Mucosa of gallbladder (tissue), 1 donor: ENCODE measurements around the gene YTHDF1. TPM values are rescaled to one million over a fixed set of nuclear protein-coding genes. Genes with fewer than 3 reads are reported as not detected.
"Not testable (repeated sequence)": the region's sequence is repeated elsewhere in the genome, so short reads cannot be mapped to it uniquely, and the experiment has no call there.

Source experiments
- DNase-seq: peaks from one replicate; pipeline ENCODE4 v3.0.0-alpha.2; 2020; ENCODE audit warnings: low spot score
- total RNA-seq: library from RNA; stranded (reverse); gene quantifications from one replicate; pipeline ENCODE4 v1.2.1, GENCODE V29; 2021
- donor health status: DM: no; HTN: no; CAD: no.

Gene YTHDF1
- total RNA-seq, 1 donor from 2014 or later, result 40.8 TPM

DNA sequence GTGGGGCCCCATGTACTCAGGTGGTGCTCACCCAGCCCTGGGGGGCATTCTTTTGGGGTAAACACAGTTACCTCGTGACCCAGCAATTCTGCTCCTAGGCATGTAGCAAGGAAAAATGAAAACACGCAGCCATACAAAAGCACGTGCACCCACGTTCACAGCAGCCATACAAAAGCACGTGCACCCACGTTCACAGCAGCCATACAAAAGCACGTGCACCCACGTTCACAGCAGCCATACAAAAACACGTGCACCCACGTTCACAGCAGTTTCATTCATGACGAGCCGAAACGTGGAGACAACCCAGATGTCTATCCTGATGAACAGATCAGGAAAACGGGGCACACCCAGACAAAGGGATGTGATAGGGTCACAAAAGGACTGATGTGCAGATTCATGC, 57.1 kb downstream of the YTHDF1 start:
- no peak for DNase-seq

DNA sequence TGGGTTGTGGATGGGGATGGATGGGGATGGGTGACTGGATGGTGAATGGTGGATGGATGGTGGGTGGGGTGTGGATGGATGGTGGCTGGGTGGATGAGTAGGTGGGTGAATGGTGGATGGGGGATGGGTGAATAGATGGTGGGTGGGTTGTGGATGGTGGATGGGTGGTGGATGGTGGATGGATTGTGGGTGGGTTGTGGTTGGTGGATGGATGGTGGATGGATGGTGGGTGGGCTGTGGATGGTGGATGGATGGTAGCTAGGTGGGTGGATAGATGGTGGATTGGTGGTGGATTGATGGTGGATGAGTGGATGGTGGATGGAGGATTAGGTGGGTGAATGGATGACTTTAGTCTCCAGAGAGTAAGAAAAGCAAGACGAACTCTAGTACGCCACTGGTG, 57.6 kb downstream of the YTHDF1 start:
- DNase-seq, result no peak

DNA sequence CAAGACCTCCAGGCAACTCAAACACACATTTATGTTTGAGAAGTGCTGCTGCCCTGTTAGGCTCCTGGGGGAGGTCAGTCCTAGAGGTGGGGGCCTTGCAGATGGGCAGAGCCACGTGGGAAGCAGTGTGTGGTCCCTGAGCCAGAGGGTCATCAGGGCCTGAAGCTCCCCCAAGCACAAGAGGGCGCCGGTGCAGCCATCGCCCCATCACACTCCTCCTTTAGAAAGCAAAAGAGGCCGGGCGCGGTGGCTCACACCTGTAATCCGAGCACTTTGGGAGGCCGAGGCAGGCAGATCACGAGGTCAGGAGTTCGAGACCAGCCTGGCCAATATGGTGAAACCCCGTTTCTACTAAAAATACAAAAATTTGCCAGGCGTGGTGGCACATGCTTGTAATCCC, 58.5 kb downstream of the YTHDF1 start:
- not testable (repeated sequence) for DNase-seq

- DNase-seq, result no peak
Observed at GRCh38 chr20:63156221-63156671, 59.7 kb downstream of the YTHDF1 start.

- no peak for DNase-seq
Observed at GRCh38 chr20:63155266-63156165, 60.4 kb downstream of the YTHDF1 start.

DNA sequence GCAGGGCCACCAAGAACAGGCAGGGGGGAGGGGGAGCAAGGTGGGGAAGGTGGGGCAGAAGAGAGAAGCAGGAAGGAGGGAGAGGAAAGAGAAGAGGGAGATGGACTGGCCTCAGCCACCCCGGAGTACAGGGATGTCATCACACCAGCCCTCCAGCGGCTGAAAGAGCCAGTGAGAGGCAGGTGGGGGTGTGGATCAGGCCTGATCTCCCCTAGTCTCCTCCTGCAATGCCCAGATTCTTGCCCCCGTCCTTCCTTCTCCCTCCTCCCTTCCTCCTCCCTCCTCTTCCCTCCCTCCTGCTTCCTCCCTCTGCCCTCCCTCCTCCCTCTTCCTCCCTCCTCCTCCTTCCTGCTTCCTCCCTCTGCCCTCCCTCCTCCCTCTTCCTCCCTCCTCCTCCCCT, 61.5 kb downstream of the YTHDF1 start:
- DNase-seq, result no peak

DNA sequence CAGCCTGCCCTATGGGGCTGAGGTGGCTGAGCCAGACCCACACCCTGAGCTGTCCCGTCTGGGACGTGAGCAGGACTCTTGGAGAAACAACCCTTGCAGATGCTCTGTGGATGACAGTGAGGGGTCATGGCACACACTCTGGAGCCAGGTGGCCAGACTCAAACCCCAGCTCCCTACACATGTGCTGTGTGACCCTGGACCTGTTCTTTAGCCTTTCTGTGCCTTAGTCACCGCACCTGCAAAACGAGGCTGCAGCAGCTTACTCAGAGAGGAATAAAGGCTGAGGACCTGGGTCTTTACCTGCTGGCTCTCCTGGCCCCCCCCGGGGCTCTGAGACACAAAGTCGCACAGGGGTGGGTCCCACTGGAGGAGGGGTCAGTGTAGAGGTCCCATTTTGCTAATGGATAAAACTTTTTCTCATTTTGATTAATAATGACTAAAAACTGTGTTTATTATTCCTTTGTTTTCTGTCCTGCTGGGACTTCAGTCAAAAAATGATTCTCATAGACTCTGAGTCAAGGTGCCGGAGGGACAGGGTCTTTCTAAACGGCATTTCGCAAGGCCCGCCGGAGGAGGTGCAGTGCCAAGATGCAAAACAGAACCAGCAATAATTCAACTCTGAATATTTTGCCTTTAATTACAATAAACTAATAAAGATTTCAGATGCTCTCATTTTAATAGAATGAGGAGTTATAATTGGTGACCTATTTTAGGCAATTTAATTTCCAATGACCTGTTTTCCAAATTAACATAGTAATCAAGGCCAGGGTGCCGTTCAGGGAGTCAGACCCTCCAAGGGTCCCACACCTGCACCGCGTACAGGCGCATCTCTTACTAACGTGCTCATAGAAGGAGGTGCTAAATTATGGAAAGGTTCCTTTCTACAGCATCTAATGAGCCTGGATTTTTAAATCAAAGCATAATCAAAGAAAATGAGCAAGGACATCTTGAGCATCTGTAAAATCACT, 62.4 kb downstream of the YTHDF1 start:
- no peak for DNase-seq

GRCh38 chr20:63152322-63153253, 63.3 kb downstream of the YTHDF1 start:
- DNase-seq, result no peak

DNA sequence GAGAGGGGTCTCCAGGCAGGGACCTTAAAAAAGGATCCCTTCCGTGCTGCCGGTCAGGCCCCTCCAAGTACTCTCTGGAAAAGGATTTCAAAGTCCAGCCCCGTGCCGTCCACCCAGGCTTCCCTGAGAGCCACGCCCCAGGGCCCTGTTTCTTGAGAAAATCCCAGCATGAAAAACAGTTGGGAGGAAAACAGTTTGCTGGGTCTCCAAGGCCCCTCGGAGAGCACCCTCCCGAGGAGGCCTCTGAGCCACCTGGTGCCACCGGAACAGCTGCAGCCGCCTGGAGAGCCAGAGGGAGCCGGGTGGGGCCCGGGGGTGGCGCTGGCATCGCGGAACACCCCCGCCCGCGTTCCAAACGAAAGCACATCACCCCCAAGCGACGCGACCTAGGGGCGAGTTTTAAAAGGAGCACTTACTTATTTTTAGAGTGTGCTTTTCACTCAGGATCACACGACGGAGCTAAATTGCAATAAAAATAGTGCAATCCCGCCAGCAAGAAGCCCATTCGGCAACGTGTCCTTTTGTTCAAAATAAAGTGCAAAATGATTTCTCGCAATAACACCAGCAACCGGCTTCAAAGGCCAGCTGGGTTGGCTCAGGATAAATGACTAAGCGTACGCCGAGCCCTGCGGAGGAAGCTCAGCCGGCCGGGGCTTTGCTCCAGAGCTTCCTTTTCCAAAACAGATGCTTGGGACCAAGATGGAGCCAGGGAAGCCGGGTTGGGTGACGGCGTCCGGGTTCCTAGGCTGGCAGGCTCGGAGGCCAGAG, 64.2 kb downstream of the YTHDF1 start:
- DNase-seq, result no peak

DNA sequence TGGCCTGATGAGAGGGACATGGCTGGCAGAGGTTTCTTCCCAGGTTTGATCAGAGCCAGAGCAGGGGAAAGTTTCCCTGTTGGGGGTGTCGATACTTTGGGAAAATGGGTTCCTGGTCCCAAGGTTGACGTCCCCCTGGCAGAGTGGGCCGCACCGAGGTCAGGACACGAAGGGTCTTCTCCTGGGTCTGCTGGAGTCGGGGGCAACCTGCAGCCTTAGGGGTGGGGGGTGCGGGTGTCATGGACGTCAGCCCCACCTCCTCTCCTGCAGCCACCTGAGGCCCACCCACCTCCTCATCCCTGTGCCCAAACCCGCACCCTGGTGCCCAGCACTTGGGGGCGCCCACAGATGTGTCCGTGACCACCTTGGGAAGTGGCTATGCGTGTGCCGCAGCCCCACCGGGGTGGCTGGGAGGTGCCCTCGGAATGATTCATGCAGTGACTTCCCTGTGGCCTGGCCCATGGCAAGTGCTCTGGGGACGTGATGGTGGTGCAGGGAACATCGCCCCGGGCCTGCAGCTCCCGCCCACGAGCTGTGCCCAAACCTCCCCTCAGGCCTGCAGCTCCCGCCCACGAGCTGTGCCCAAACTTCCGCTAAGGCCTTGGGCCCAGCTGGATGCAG, 64.9 kb downstream of the YTHDF1 start:
- no peak for DNase-seq

- DNase-seq, result no peak
Observed at GRCh38 chr20:63150391-63150898, 65.5 kb downstream of the YTHDF1 start.

DNA sequence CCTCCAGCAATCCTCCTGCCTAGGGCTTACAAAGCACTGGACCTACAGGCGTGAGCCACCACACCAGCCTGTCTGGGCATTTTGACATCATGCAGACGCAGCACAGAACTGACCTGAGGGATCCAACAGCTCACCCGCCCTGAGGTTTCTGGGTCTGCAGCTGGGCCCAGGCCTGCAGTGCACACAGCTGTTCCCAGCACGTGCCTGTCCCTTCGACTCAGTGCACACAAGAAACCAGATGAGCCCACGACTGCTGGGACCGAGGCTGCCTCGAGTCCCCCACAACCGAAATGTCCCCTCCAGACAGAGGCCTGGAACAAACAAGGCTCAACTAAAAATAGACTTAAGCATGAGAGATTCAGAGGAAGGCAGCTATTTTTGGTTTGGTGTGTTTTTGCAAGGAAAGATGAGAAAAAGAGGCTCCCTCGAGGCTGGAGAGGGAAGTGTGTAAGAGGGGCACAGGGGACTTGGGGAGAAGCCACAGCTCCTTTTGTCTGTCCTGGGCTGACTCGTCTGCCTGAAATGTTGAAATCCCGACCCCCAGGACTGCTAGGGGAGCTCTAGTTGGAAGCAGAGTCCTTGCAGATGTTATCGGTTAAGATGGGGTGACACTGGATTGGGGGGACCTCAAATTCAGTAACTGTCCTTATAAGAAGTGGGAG, 66.3 kb downstream of the YTHDF1 start:
- DNase-seq, result no peak

GRCh38 chr20:63148696-63149095, 67.2 kb downstream of the YTHDF1 start:
- DNase-seq, result no peak

GRCh38 chr20:63147532-63147931, 68.4 kb downstream of the YTHDF1 start:
- no peak for DNase-seq

Other genes with a start within 250 kb of the YTHDF1 start
- gene BHLHE23, start 209.2 kb downstream of the YTHDF1 start, total RNA-seq, result not detected
- gene BIRC7, start 19.8 kb upstream of the YTHDF1 start, total RNA-seq, result 0.14 TPM
- not detected for gene NKAIN4, start 38.3 kb upstream of the YTHDF1 start, total RNA-seq
- gene ARFGAP1, start 56.7 kb upstream of the YTHDF1 start, total RNA-seq, result 106 TPM
- 0.14 TPM for gene COL20A1, start 77.1 kb upstream of the YTHDF1 start, total RNA-seq
- not detected for gene CHRNA4, start 145.2 kb upstream of the YTHDF1 start, total RNA-seq